Neuronal stem cell (in vitro differentiated cells): Measurements from ENCODE around the gene ADCY2.

Experiments
- DNase-seq: peaks from one replicate; pipeline ENCODE4 v3.0.0-alpha.2; 2013; ENCODE audit warnings: low spot score
- H2AFZ ChIP-seq: one replicate; pipeline ENCODE4 v1.6.1; 2013; ENCODE audit warnings: mild to moderate bottlenecking, low read length, inconsistent platforms
- H2AK5ac ChIP-seq: 2 replicates; pipeline ENCODE4 v1.6.1; 2013; ENCODE audit warnings: low read depth, mild to moderate bottlenecking, inconsistent platforms, low read length, moderate library complexity, mixed read lengths
- H2BK120ac ChIP-seq: 2 replicates; pipeline ENCODE4 v1.6.1; 2013; ENCODE audit warnings: low read depth, mild to moderate bottlenecking, inconsistent platforms, low read length, moderate library complexity, mixed read lengths
- H2BK12ac ChIP-seq: one replicate; pipeline ENCODE4 v1.6.1; 2013; ENCODE audit warnings: low read length, inconsistent platforms
- H2BK15ac ChIP-seq: 2 replicates; pipeline ENCODE4 v1.6.1; 2013; ENCODE audit warnings: mild to moderate bottlenecking, low read length, inconsistent platforms, mixed read lengths
- H2BK5ac ChIP-seq: one replicate; pipeline ENCODE4 v1.6.1; 2013; ENCODE audit warnings: inconsistent platforms, mild to moderate bottlenecking, low read length, moderate library complexity
- H3K14ac ChIP-seq: one replicate; pipeline ENCODE4 v1.6.1; 2013; ENCODE audit warnings: low read length, inconsistent platforms
- H3K18ac ChIP-seq: 2 replicates; pipeline ENCODE4 v1.6.1; 2013; ENCODE audit warnings: low read length, inconsistent platforms
- H3K23ac ChIP-seq: 2 replicates; pipeline ENCODE4 v1.6.1; 2013; ENCODE audit warnings: low read depth, mild to moderate bottlenecking, mixed read lengths, low read length, inconsistent platforms; ENCODE audit not compliant: poor library complexity
- H3K27ac ChIP-seq: replicated peaks from 3 replicates; pipeline ENCODE4 v1.5.1; 2013; ENCODE audit warnings: low read length, inconsistent platforms
- H3K27me3 ChIP-seq, 3 experiments: 2 replicates each; pipeline ENCODE4 v1.6.1; 2013; ENCODE audit warnings: low read length in 3 of 3, mild to moderate bottlenecking in 2 of 3, inconsistent platforms in 1 of 3, low read depth in 1 of 3, mixed read lengths in 1 of 3, moderate library complexity in 1 of 3; ENCODE audit not compliant: control insufficient read depth in 3 of 3, insufficient read depth in 3 of 3
- H3K36me3 ChIP-seq, 2 donors: replicated peaks in 1 of 2; 2 replicates each; pipeline ENCODE4 v1.6.1; 2013; ENCODE audit warnings: low read length in 2 of 2; ENCODE audit not compliant: control insufficient read depth in 2 of 2, insufficient read depth in 2 of 2
- H3K4ac ChIP-seq: 2 replicates; pipeline ENCODE4 v1.6.1; 2013; ENCODE audit warnings: inconsistent platforms, mild to moderate bottlenecking, low read length, moderate library complexity
- H3K4me1 ChIP-seq, 2 donors: 1 replicate in 1 of 2; 2 replicates in 1 of 2; pipeline ENCODE4 v1.6.1; 2013; ENCODE audit warnings: low read length in 2 of 2, low read depth in 1 of 2; ENCODE audit not compliant: control insufficient read depth in 2 of 2, insufficient read depth in 1 of 2
- H3K4me2 ChIP-seq: one replicate; pipeline ENCODE4 v1.6.1; 2013; ENCODE audit warnings: mild to moderate bottlenecking, low read length, inconsistent platforms; ENCODE audit not compliant: insufficient read depth, poor library complexity, severe bottlenecking
- H3K4me3 ChIP-seq, 2 donors: 2 replicates each; pipeline ENCODE4 v1.5.1; 2013; ENCODE audit warnings: low read length in 2 of 2, mild to moderate bottlenecking in 2 of 2, inconsistent platforms in 1 of 2, moderate library complexity in 1 of 2
- H3K79me1 ChIP-seq: one replicate; pipeline ENCODE4 v1.6.1; 2013; ENCODE audit warnings: low read depth, mild to moderate bottlenecking, inconsistent platforms, low read length, moderate library complexity
- H3K9ac ChIP-seq: one replicate; pipeline ENCODE4 v1.6.1; 2013; ENCODE audit warnings: mild to moderate bottlenecking, low read depth, low read length, inconsistent platforms; ENCODE audit not compliant: poor library complexity
- H3K9me3 ChIP-seq, 2 donors: replicated peaks in 1 of 2; 2 replicates each; pipeline versions ENCODE3 to v1.6.1; 2013; ENCODE audit warnings: low read length in 2 of 2, mild to moderate bottlenecking in 2 of 2, inconsistent platforms in 1 of 2, low read depth in 1 of 2, mixed read lengths in 1 of 2, moderate library complexity in 1 of 2; ENCODE audit not compliant: control insufficient read depth in 2 of 2, insufficient read depth in 1 of 2
- H4K8ac ChIP-seq: one replicate; pipeline ENCODE4 v1.6.1; 2013; ENCODE audit warnings: low read depth, mild to moderate bottlenecking, inconsistent platforms, low read length, moderate library complexity
- H4K91ac ChIP-seq: one replicate; pipeline ENCODE4 v1.6.1; 2013; ENCODE audit warnings: low read length, low read depth, mild to moderate bottlenecking, inconsistent platforms; ENCODE audit not compliant: poor library complexity
- WGBS, 2 donors: extraction: QIAGEN DNeasy Blood & Tissue Kit; methylation state at CpG; one replicate each; pipeline ENCODE4 v1.1.7; 2013; ENCODE audit warnings: missing lambda C conversion rate in 2 of 2, mixed read lengths in 1 of 2; ENCODE audit not compliant: insufficient read length in 2 of 2, insufficient replicate concordance in 1 of 2; ENCODE audit errors: extremely low coverage in 2 of 2; 5-methylcytosine and 5-hydroxymethylcytosine counted together

ADCY2 gene

DNA sequence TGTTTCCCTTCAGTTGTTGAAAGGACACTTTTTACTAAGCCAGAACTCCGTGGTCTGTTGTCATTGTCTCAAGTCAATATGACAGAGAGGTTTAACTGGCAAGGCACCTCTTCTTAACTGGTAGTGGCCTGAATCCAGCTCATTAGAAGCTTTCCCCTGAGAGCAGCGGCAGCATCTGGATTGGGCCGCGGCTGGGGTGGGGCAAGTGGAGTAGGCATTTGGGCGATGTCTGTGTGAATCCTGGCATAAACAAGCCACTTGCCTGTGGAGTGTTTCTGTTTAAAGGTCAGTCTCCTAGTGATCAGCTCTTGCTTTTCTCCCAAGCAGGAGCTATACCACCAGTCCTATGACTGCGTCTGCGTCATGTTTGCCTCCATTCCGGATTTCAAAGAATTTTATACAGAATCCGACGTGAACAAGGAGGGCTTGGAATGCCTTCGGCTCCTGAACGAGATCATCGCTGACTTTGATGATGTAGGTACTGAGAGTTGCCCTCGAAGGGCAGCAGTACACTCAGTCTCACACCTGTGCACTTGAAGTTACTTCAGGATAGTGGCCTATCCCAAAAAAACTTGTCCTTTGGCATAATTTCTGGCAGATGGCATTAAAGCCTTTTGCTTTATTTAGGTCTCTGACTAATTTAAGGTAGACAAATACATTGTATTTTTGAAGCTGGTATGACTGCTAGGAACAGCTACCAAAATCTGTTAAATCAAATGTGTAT, 406.1 kb downstream of the ADCY2 start:
- Histone ChIP-seq H3K9me3 (no peaks in the 10 kb centered on the region), H3K27ac (no peak overlapping the region), H3K4ac (no peak overlapping the region), H3K23ac (no peak overlapping the region), H3K14ac (no peak overlapping the region), H3K27me3 (no peaks in the 10 kb centered on the region), H3K4me1 (no peaks in the 10 kb centered on the region), H2AFZ (no peak overlapping the region), H4K91ac (no peak overlapping the region), H2BK15ac (no peak overlapping the region), H2AK5ac (no peak overlapping the region), H3K4me2 (no peak overlapping the region), H2BK120ac (no peak overlapping the region), H4K8ac (no peak overlapping the region), H3K79me1 (no peaks in the 10 kb centered on the region), H2BK5ac (no peak overlapping the region), H3K9ac (no peak overlapping the region), H3K4me3 (no peak overlapping the region), H2BK12ac (no peak overlapping the region), H3K18ac (peak overlapping the region; percentile 13), H3K36me3 (no peaks in the 10 kb centered on the region)
- WGBS, 2 donors, result no CpG with 5 or more reads among the region's 14 CpGs
- DNase-seq, result no peak

DNA sequence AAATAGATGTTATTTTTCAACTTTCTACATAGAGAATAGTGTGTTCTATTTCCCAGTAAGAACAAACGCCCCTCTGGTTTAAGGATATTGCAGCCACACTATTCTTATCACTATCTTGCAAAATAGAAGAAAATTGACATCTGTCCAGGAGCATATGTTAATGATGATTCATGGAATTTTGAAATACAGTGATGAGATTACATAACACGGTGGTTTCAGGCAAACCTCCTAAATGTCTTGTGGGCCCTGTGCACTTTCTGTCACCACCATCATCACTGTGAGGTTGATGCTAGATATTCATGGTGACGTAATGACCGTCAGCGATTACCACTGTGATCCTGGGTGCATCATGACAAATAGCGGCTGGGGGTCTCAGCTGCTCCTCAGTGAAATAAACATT, 406.9 kb downstream of the ADCY2 start:
- H3K79me1 ChIP-seq, result no peaks in the 10 kb centered on the region
- H2BK12ac ChIP-seq, result no peak overlapping the region
- no peak overlapping the region for H2BK120ac ChIP-seq
- H2BK15ac ChIP-seq, result no peak overlapping the region
- H3K36me3 ChIP-seq, result no peaks in the 10 kb centered on the region
- no peak overlapping the region for H4K91ac ChIP-seq
- DNase-seq, result no peak
- H3K4me3 ChIP-seq, result no peak overlapping the region
- H3K23ac ChIP-seq, result no peak overlapping the region
- no peak overlapping the region for H3K4me2 ChIP-seq
- no peak overlapping the region for H3K4ac ChIP-seq
- no peak overlapping the region for H3K14ac ChIP-seq
- no peak overlapping the region for H3K9ac ChIP-seq
- no peak overlapping the region for H2AK5ac ChIP-seq
- no peak overlapping the region for H3K18ac ChIP-seq
- WGBS, 2 donors, result no CpG with 5 or more reads among the region's 6 CpGs
- H2BK5ac ChIP-seq, result no peak overlapping the region
- H3K4me1 ChIP-seq, result no peaks in the 10 kb centered on the region
- no peaks in the 10 kb centered on the region for H3K27me3 ChIP-seq
- H2AFZ ChIP-seq, result no peak overlapping the region
- no peak overlapping the region for H4K8ac ChIP-seq
- no peak overlapping the region for H3K27ac ChIP-seq
- no peaks in the 10 kb centered on the region for H3K9me3 ChIP-seq

DNA sequence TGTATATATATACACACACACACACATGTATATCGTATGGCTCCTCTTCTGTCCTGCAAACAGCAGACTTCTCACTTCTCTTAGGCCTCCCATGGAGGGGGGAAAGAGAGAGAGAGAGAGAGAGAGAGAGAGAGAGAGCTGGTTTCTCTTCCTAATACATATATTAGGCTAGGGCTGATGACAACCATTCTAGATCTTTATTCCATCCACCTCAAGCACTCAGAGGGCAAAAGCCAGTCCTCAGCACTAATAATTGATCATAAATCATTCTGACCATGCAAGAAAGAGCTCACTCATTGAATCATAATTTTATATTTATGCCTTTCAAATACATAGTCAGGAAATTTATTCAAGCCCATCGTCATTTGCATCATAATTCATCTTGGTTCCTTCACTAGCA, 408.0 kb downstream of the ADCY2 start:
- Histone ChIP-seq H3K9me3 (no peaks in the 10 kb centered on the region), H3K36me3 (no peaks in the 10 kb centered on the region), H2BK120ac (no peak overlapping the region), H4K91ac (no peak overlapping the region), H2BK12ac (no peak overlapping the region), H3K4me2 (no peak overlapping the region), H3K9ac (no peak overlapping the region), H3K14ac (no peak overlapping the region), H2AFZ (no peak overlapping the region), H3K27me3 (no peaks in the 10 kb centered on the region), H2AK5ac (no peak overlapping the region), H3K4me3 (no peak overlapping the region), H3K4ac (no peak overlapping the region), H3K27ac (no peak overlapping the region), H4K8ac (no peak overlapping the region), H3K18ac (no peak overlapping the region), H2BK15ac (no peak overlapping the region), H2BK5ac (no peak overlapping the region), H3K79me1 (no peaks in the 10 kb centered on the region), H3K4me1 (no peaks in the 10 kb centered on the region), H3K23ac (no peak overlapping the region)
- no CpG with 5 or more reads among the region's 2 CpGs for WGBS, 2 donors
- no peak for DNase-seq

DNA sequence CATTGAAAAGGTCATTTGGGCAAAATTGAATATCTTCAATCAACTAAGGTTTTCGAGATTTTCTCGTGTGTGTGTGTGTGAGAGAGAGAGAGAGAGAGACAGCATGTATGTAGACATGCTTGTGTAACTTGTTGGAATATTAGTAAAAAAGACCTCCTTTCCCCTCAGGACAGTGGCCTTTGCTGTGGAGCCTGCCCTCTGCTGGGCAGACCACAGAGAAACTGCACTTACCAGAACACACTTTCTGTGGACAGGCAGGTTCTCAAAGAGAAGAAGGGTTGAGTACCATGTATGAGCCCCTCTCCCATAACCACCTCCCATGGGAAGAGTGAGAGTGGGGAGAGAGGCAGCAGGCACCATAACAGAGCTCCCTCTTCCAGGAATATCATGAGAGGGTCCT, 409.4 kb downstream of the ADCY2 start:
- no peak overlapping the region for H2AK5ac ChIP-seq
- no peaks in the 10 kb centered on the region for H3K79me1 ChIP-seq
- no peak for DNase-seq
- H4K91ac ChIP-seq, result no peak overlapping the region
- H3K14ac ChIP-seq, result no peak overlapping the region
- H3K4me3 ChIP-seq, result no peak overlapping the region
- no peak overlapping the region for H2AFZ ChIP-seq
- no peak overlapping the region for H2BK5ac ChIP-seq
- H3K18ac ChIP-seq, result no peak overlapping the region
- no peaks in the 10 kb centered on the region for H3K4me1 ChIP-seq
- WGBS, 2 donors, result no CpG with 5 or more reads among the region's 2 CpGs
- no peak overlapping the region for H3K4ac ChIP-seq
- no peak overlapping the region for H3K23ac ChIP-seq
- H3K9me3 ChIP-seq, result no peaks in the 10 kb centered on the region
- H3K27ac ChIP-seq, result no peak overlapping the region
- H3K27me3 ChIP-seq, result no peaks in the 10 kb centered on the region
- H2BK120ac ChIP-seq, result no peak overlapping the region
- no peak overlapping the region for H3K9ac ChIP-seq
- H4K8ac ChIP-seq, result no peak overlapping the region
- no peak overlapping the region for H2BK15ac ChIP-seq
- H2BK12ac ChIP-seq, result no peak overlapping the region
- no peak overlapping the region for H3K4me2 ChIP-seq
- H3K36me3 ChIP-seq, result no peaks in the 10 kb centered on the region
